ENCODE measurements around the gene UGT1A10. TPM values are rescaled to one million over a fixed set of nuclear protein-coding genes. Genes with fewer than 3 reads are reported as not detected.
"Not testable (repeated sequence)": the region's sequence is repeated elsewhere in the genome, so short reads cannot be mapped to it uniquely, and the experiment has no call there.

Gene UGT1A10
- total and polyA plus RNA-seq, 3 experiments from 2014 or later, result not detected

GRCh38 chr2:233711312-233712008, 75.2 kb downstream of the UGT1A10 start:
- H3K27ac ChIP-seq (ENCODE audit: low read depth, low read length), result no peak overlapping the region
- H3K9me3 ChIP-seq (ENCODE audit: low read length), result no peaks in the 10 kb centered on the region
- peaks cover 14 to 58% of the 10 kb centered on the region in 2 donors for H3K27me3 Mint-ChIP-seq
- no peaks in the 10 kb centered on the region for H3K4me1 Mint-ChIP-seq
- no peaks in the 10 kb centered on the region for H3K4me1 ChIP-seq (ENCODE audit: insufficient read depth, low read length)
- H3K4me3 ChIP-seq (ENCODE audit: low read length), result no peak overlapping the region
- no peaks in the 10 kb centered on the region for H3K36me3 Mint-ChIP-seq
- H3K27me3 ChIP-seq (ENCODE audit: insufficient read depth, low read length, poor library complexity, severe bottlenecking), result no peaks in the 10 kb centered on the region
- no peak overlapping the region for H3K4me3 Mint-ChIP-seq
- ChIA-PET POLR2A (no interaction called here), CTCF (interaction anchor here (1.1 kb wide), 1 partner anchor 17 kb away, joined by 3 read pairs; no protein-coding TSS in a partner anchor)
- no peak overlapping the region for H3K27ac Mint-ChIP-seq
- peak; percentile 13 to 73 (median 34) for DNase-seq
- H3K9me3 Mint-ChIP-seq, result no peaks in the 10 kb centered on the region
- no peaks in the 10 kb centered on the region for H3K36me3 ChIP-seq (ENCODE audit: insufficient read depth, low read length)

GRCh38 chr2:233712611-233713261, 76.5 kb downstream of the UGT1A10 start, which contains the start of gene UGT1A5:
Gene UGT1A5 (plus strand): TSS chr2:233712907. CDS start chr2:233712992, 85 bp downstream.
- POLR2A ChIA-PET, result no interaction called here

GRCh38 chr2:233713262-233713615, 77.0 kb downstream of the UGT1A10 start:
- ChIA-PET CTCF (no interaction called here), POLR2A (no interaction called here)
- Histone ChIP-seq H3K9me3 (ENCODE audit: low read length) (no peaks in the 10 kb centered on the region), H3K4me1 (ENCODE audit: insufficient read depth, low read length) (no peaks in the 10 kb centered on the region), H3K4me3 (ENCODE audit: low read length) (no peak overlapping the region), H3K27ac (ENCODE audit: low read depth, low read length) (no peak overlapping the region), H3K36me3 (ENCODE audit: insufficient read depth, low read length) (no peaks in the 10 kb centered on the region), H3K27me3 (ENCODE audit: insufficient read depth, low read length, poor library complexity, severe bottlenecking) (no peaks in the 10 kb centered on the region)
- no peak overlapping the region for H3K4me3 Mint-ChIP-seq
- H3K36me3 Mint-ChIP-seq, result no peaks in the 10 kb centered on the region
- no peak overlapping the region for H3K27ac Mint-ChIP-seq
- H3K4me1 Mint-ChIP-seq, result no peaks in the 10 kb centered on the region
- peaks cover 22 to 65% of the 10 kb centered on the region in 2 donors for H3K27me3 Mint-ChIP-seq
- no peak for DNase-seq
- H3K9me3 Mint-ChIP-seq, result no peaks in the 10 kb centered on the region

More at GRCh38 chr2:233712611-233713261, 76.5 kb downstream of the UGT1A10 start, which contains the start of gene UGT1A5:
- no peak within 1 kb of the TSS for H3K4me3 Mint-ChIP-seq
- CTCF ChIA-PET, result no interaction called here
- Histone ChIP-seq H3K27ac (ENCODE audit: low read depth, low read length) (no peak within 1 kb of the TSS), H3K9me3 (ENCODE audit: low read length) (no peaks in the 10 kb centered on the region), H3K4me1 (ENCODE audit: insufficient read depth, low read length) (no peaks in the 10 kb centered on the region), H3K4me3 (ENCODE audit: low read length) (no peak within 1 kb of the TSS), H3K36me3 (ENCODE audit: insufficient read depth, low read length) (no peaks in the 10 kb centered on the region), H3K27me3 (ENCODE audit: insufficient read depth, low read length, poor library complexity, severe bottlenecking) (no peaks in the 10 kb centered on the region)
- H3K36me3 Mint-ChIP-seq, result no peaks in the 10 kb centered on the region
- peaks cover 22 to 62% of the 10 kb centered on the region in 2 donors for H3K27me3 Mint-ChIP-seq
- no peaks in the 10 kb centered on the region for H3K4me1 Mint-ChIP-seq
- peak within 1 kb of the TSS in 1 of 8 donors; percentile 70 for H3K27ac Mint-ChIP-seq
- no peak for DNase-seq
- no peaks in the 10 kb centered on the region for H3K9me3 Mint-ChIP-seq

GRCh38 chr2:233714121-233714520, 77.9 kb downstream of the UGT1A10 start:
- POLR2A ChIA-PET, result no interaction called here
- Histone ChIP-seq H3K9me3 (ENCODE audit: low read length) (no peaks in the 10 kb centered on the region), H3K36me3 (ENCODE audit: insufficient read depth, low read length) (no peaks in the 10 kb centered on the region), H3K4me1 (ENCODE audit: insufficient read depth, low read length) (no peaks in the 10 kb centered on the region), H3K27me3 (ENCODE audit: insufficient read depth, low read length, poor library complexity, severe bottlenecking) (no peaks in the 10 kb centered on the region), H3K27ac (ENCODE audit: low read depth, low read length) (no peak overlapping the region), H3K4me3 (ENCODE audit: low read length) (no peak overlapping the region)
- Mint-ChIP-seq H3K9me3 (no peaks in the 10 kb centered on the region), H3K27ac (no peak overlapping the region), H3K4me1 (no peaks in the 10 kb centered on the region), H3K27me3 (peaks cover 17 to 73% of the 10 kb centered on the region in 2 donors), H3K4me3 (no peak overlapping the region), H3K36me3 (no peaks in the 10 kb centered on the region)
- DNase-seq, result no peak
- CTCF ChIA-PET, result no interaction called here

GRCh38 chr2:233718552-233718951, 82.3 kb downstream of the UGT1A10 start, which contains the start of gene UGT1A4:
Gene UGT1A4 (plus strand): TSS chr2:233718736. CDS start chr2:233718821, 85 bp downstream.
- CTCF ChIA-PET, result no interaction called here
- DNase-seq, result no peak
- Mint-ChIP-seq H3K4me1 (no peaks in the 10 kb centered on the region), H3K27me3 (peaks cover 11 to 69% of the 10 kb centered on the region in 2 donors), H3K36me3 (no peaks in the 10 kb centered on the region), H3K4me3 (no peak within 1 kb of the TSS), H3K9me3 (peaks cover 0 to 2% (median 0%) of the 10 kb centered on the region in 5 donors), H3K27ac (peak within 1 kb of the TSS in 1 of 8 donors; percentile 8)
- H3K4me1 ChIP-seq (ENCODE audit: insufficient read depth, low read length), result no peaks in the 10 kb centered on the region
- no peaks in the 10 kb centered on the region for H3K36me3 ChIP-seq (ENCODE audit: insufficient read depth, low read length)
- H3K27me3 ChIP-seq (ENCODE audit: insufficient read depth, low read length, poor library complexity, severe bottlenecking), result no peaks in the 10 kb centered on the region
- H3K4me3 ChIP-seq (ENCODE audit: low read length), result no peak within 1 kb of the TSS
- POLR2A ChIA-PET, result no interaction called here
- H3K27ac ChIP-seq (ENCODE audit: low read depth, low read length), result no peak within 1 kb of the TSS
- no peaks in the 10 kb centered on the region for H3K9me3 ChIP-seq (ENCODE audit: low read length)

GRCh38 chr2:233728723-233729301, 92.6 kb downstream of the UGT1A10 start, which contains the start of gene UGT1A3:
Gene UGT1A3 (plus strand): TSS chr2:233729042. CDS start chr2:233729127, 85 bp downstream.
- no peak within 1 kb of the TSS for H3K27ac ChIP-seq (ENCODE audit: low read depth, low read length)
- POLR2A ChIA-PET, result no interaction called here

GRCh38 chr2:233736868-233737653, 100.8 kb downstream of the UGT1A10 start:
- H3K36me3 Mint-ChIP-seq; H3K4me3 ChIP-seq (ENCODE audit: low read length); H3K4me1 Mint-ChIP-seq; H3K27ac ChIP-seq (ENCODE audit: low read depth, low read length); H3K27me3 ChIP-seq (ENCODE audit: insufficient read depth, low read length, poor library complexity, severe bottlenecking); DNase-seq; CTCF ChIA-PET; H3K4me1 ChIP-seq (ENCODE audit: insufficient read depth, low read length); H3K4me3 Mint-ChIP-seq; H3K9me3 Mint-ChIP-seq; H3K9me3 ChIP-seq (ENCODE audit: low read length); H3K36me3 ChIP-seq (ENCODE audit: insufficient read depth, low read length); H3K27ac Mint-ChIP-seq; POLR2A ChIA-PET: not testable (repeated sequence)
- H3K27me3 Mint-ChIP-seq, result peaks cover 32 to 47% of the 10 kb centered on the region in 2 donors

More at GRCh38 chr2:233728723-233729301, 92.6 kb downstream of the UGT1A10 start, which contains the start of gene UGT1A3:
- Mint-ChIP-seq H3K27ac (no peak within 1 kb of the TSS), H3K9me3 (peaks cover 0 to 3% (median 0%) of the 10 kb centered on the region in 5 donors), H3K4me3 (no peak within 1 kb of the TSS), H3K27me3 (peaks cover 14 to 33% of the 10 kb centered on the region in 2 donors), H3K4me1 (no peaks in the 10 kb centered on the region), H3K36me3 (no peaks in the 10 kb centered on the region)
- H3K4me1 ChIP-seq (ENCODE audit: insufficient read depth, low read length), result no peaks in the 10 kb centered on the region
- H3K27me3 ChIP-seq (ENCODE audit: insufficient read depth, low read length, poor library complexity, severe bottlenecking), result no peaks in the 10 kb centered on the region
- H3K4me3 ChIP-seq (ENCODE audit: low read length), result no peak within 1 kb of the TSS
- no peak for DNase-seq
- no peaks in the 10 kb centered on the region for H3K9me3 ChIP-seq (ENCODE audit: low read length)
- CTCF ChIA-PET, result interaction anchor here (0.7 kb wide), 1 partner anchor 17 kb away, joined by 3 read pairs; no protein-coding TSS in a partner anchor
- no peaks in the 10 kb centered on the region for H3K36me3 ChIP-seq (ENCODE audit: insufficient read depth, low read length)
